Calu3 (cell line): Measurements from ENCODE around the gene FANCI. TPM values are rescaled to one million over a fixed set of nuclear protein-coding genes. Genes with fewer than 3 reads are reported as not detected.
A peak's percentile ranks its signal among the peaks of the same experiment; 100 is the strongest.

Experiments used
- BruUV-seq: library from RNA; stranded (reverse); fragments of 400-500 nt; replicated peaks from 2 replicates; lab custom pipeline; 2021; lab: Mats Ljungman, UMichigan
- CTCF ChIA-PET: fragments of 300-600 bp; sonication (Branson Sonifier 250); formaldehyde crosslinking; loops from one replicate; lab custom pipeline; 2022; ENCODE audit warnings: antibody characterized with exemption; lab: Charles Lee
- DNase-seq: peaks from one replicate; pipeline ENCODE4 v3.0.0; 2022
- H3K27ac Mint-ChIP-seq: one replicate; pipeline ENCODE4 v1.8.0; 2022; ENCODE audit warnings: mixed read lengths; ENCODE audit not compliant: unreplicated experiment
- H3K27me3 Mint-ChIP-seq: one replicate; pipeline ENCODE4 v1.8.0; 2022; ENCODE audit warnings: mixed read lengths; ENCODE audit not compliant: unreplicated experiment
- H3K36me3 Mint-ChIP-seq: one replicate; pipeline ENCODE4 v1.8.0; 2022; ENCODE audit warnings: mild to moderate bottlenecking, moderate library complexity, mixed read lengths; ENCODE audit not compliant: insufficient read depth, unreplicated experiment
- H3K4me1 Mint-ChIP-seq: one replicate; pipeline ENCODE4 v1.8.0; 2022; ENCODE audit warnings: mild to moderate bottlenecking, low read depth, mixed read lengths; ENCODE audit not compliant: unreplicated experiment
- H3K4me3 Mint-ChIP-seq: one replicate; pipeline ENCODE4 v1.8.0; 2022; ENCODE audit warnings: mild to moderate bottlenecking, low read depth, moderate library complexity, mixed read lengths; ENCODE audit not compliant: unreplicated experiment
- H3K9me3 Mint-ChIP-seq: one replicate; pipeline ENCODE4 v1.8.0; 2022; ENCODE audit warnings: low read depth, mixed read lengths; ENCODE audit not compliant: unreplicated experiment
- CTCF ChIP-seq: fragments of 200-600 bp; IDR thresholded peaks from one replicate; pipeline ENCODE4 v1.8.0; 2022; ENCODE audit warnings: antibody characterized with exemption; ENCODE audit not compliant: unreplicated experiment
- intact Hi-C: fragments of 100-400 bp; cut with micrococcal nuclease; formaldehyde crosslinking; loops from one replicate; pipeline ENCODE4 v1.10.0; 2022; ENCODE audit not compliant: unreplicated experiment
- total RNA-seq: library from RNA; stranded (reverse); gene quantifications from 2 replicates; pipeline ENCODE4 v1.2.3, GENCODE V29; 2022

FANCI gene
- total RNA-seq, 1 experiment from 2014 or later, result 138 TPM

GRCh38 chr15:89335298-89336041 is 91.7 kb downstream of the FANCI start:
- DNase-seq, result no peak
- TF ChIP-seq CTCF, result no peak
- Mint-ChIP-seq H3K9me3 (no peaks in the 10 kb centered on the region), H3K4me1 (peaks cover 34% of the 10 kb centered on the region), H3K36me3 (peaks cover 50% of the 10 kb centered on the region), H3K27ac (peak overlapping the region; percentile 100), H3K27me3 (peaks cover 12% of the 10 kb centered on the region), H3K4me3 (peak overlapping the region; percentile 76)
- intact Hi-C loops, result no loop called here
- CTCF ChIA-PET, result interaction anchor here (0.6 to 0.9 kb wide), 4 partner anchors 9 to 232 kb away, joined by 4 to 12 read pairs (median 6); no protein-coding TSS in a partner anchor
- BruUV-seq, result TSS peak; percentile 100

DNA sequence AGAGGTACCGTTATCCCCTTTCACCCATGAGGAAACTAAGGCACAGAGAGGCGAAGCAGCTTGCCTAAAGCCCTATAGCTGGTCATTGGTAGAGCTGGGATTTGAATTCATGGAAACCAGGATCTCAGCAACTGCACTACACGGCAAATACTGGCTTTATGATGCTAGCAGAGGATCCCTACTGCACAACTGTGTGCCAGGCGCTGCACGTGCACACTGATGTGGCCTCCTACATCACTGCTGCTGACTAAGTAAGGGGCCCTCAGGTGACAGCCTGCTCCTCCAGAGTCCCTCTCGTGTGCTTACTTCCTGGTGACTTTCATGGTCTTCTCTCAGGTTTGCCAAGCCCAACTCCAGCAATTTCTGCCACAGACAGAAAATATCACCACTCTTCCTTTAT is 94.3 kb downstream of the FANCI start:
- Mint-ChIP-seq H3K36me3 (peaks cover 25% of the 10 kb centered on the region), H3K27ac (no peak overlapping the region), H3K9me3 (no peaks in the 10 kb centered on the region), H3K4me1 (peaks cover 11% of the 10 kb centered on the region), H3K27me3 (peaks cover 12% of the 10 kb centered on the region), H3K4me3 (no peak overlapping the region)
- CTCF ChIA-PET, result interaction anchor here (1.1 kb wide), 1 partner anchor 78 kb away, joined by 4 read pairs; no protein-coding TSS in a partner anchor
- DNase-seq, result no peak
- TF ChIP-seq CTCF, result no peak
- intact Hi-C loops, result no loop called here
- BruUV-seq, result no TSS peak

GRCh38 chr15:89340573-89340972 is 96.8 kb downstream of the FANCI start:
- Mint-ChIP-seq H3K4me1 (no peaks in the 10 kb centered on the region), H3K4me3 (no peak overlapping the region), H3K36me3 (no peaks in the 10 kb centered on the region), H3K27me3 (no peaks in the 10 kb centered on the region), H3K9me3 (no peaks in the 10 kb centered on the region), H3K27ac (no peak overlapping the region)
- CTCF ChIA-PET, result no interaction called here
- BruUV-seq, result no TSS peak
- intact Hi-C loops, result no loop called here
- DNase-seq, result no peak
- no peak for TF ChIP-seq CTCF

DNA sequence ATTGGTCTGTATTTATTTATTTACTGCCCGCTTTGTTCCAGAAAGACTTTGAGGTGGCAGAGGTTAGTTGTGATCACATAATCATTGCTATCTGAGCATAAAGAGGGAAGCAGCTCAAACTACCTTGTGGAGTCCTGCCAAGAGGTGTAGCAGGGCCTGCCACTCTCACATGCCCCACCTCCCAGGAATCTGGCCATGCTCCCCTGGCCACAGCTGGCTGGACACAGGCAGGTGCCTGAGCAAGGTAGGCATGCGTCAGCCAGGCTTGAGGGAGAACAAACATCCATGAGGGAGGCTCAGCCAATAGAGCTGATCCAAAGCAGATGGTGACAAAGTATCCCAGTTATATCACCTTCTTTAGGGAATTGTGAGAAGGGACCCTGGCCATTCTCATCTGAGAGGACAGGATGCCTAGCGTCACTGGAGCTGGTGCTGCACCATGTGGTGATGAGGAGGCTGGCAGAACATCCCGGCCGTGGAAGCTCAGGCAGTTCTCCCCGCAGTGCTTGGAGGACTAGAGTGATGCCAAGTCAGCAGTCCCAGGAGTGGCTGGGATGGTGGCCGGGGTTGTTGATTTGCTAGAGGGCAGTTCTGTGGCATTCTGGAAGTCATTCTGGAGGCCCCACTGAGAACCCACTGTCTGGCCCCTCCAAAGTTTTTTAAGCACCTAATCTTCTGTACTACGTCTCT is 97.7 kb downstream of the FANCI start:
- Mint-ChIP-seq H3K4me1 (no peaks in the 10 kb centered on the region), H3K36me3 (no peaks in the 10 kb centered on the region), H3K27ac (no peak overlapping the region), H3K9me3 (no peaks in the 10 kb centered on the region), H3K4me3 (no peak overlapping the region), H3K27me3 (no peaks in the 10 kb centered on the region)
- CTCF ChIA-PET, result no interaction called here
- no peak for TF ChIP-seq CTCF
- no TSS peak for BruUV-seq
- intact Hi-C loops, result no loop called here
- no peak for DNase-seq
